ENCODE results near the gene OCA2. TPM values are rescaled to one million over a fixed set of nuclear protein-coding genes. Genes with fewer than 3 reads are reported as not detected.

Gene OCA2
- polyA plus RNA-seq, 1 donor from 2014 or later, result 0.97 TPM

DNA sequence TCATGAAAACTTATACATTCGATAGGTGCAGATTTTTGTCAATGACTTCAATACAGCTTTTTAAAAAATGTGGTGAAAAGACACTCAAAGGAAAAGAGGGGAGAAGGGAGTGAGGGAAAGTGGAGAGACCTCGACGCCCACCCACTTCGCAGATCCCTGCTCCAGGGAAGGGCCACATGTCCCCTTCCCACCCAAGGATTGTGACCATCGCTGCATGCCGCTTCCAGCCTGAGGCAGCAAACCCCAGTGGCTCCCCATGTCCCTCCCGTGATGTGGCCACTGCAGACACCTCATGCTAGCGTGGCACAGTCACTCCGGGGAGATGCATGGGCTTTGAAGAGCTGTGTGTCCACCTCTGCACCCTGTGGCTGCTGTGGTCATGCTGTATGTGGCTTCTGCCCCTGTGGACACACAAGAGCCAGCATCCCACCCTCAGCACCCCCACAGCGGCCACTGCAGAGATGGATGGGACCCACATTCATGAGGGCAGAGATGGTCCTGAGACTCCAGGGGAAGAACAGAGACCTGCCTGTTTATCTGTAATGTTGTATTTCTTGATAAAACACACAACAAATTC lies 230.2 kb downstream of the OCA2 start:
- H4K20me1 ChIP-seq (ENCODE audit: insufficient read depth), result no peaks in the 10 kb centered on the region
- TF ChIP-seq, protein P1, sequence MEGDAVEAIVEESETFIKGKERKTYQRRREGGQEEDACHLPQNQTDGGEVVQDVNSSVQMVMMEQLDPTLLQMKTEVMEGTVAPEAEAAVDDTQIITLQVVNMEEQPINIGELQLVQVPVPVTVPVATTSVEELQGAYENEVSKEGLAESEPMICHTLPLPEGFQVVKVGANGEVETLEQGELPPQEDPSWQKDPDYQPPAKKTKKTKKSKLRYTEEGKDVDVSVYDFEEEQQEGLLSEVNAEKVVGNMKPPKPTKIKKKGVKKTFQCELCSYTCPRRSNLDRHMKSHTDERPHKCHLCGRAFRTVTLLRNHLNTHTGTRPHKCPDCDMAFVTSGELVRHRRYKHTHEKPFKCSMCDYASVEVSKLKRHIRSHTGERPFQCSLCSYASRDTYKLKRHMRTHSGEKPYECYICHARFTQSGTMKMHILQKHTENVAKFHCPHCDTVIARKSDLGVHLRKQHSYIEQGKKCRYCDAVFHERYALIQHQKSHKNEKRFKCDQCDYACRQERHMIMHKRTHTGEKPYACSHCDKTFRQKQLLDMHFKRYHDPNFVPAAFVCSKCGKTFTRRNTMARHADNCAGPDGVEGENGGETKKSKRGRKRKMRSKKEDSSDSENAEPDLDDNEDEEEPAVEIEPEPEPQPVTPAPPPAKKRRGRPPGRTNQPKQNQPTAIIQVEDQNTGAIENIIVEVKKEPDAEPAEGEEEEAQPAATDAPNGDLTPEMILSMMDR (IDR thresholded peaks at IDR 0.05; ENCODE audit: poor library complexity, severe bottlenecking), result no peak
- no peak for TF ChIP-seq MXI1 (conservative IDR thresholded peaks at IDR 0.05; ENCODE audit: poor library complexity, severe bottlenecking)
- no peak overlapping the region for H2AFZ ChIP-seq (ENCODE audit: low read depth, low read length)
- no peak overlapping the region for H3K4me2 ChIP-seq (ENCODE audit: low read length)
- no peaks in the 10 kb centered on the region for H3K9me3 ChIP-seq (ENCODE audit: low read length)
- H3F3A ChIP-seq (ENCODE audit: insufficient read depth, low read length, poor library complexity, severe bottlenecking), result no peaks in the 10 kb centered on the region
- no peak overlapping the region for H3K27ac ChIP-seq (ENCODE audit: low read length)
- H3K27me3 ChIP-seq (ENCODE audit: insufficient read depth, low read depth, low read length), result no peaks in the 10 kb centered on the region
- H3K4me3 ChIP-seq (ENCODE audit: low read length), result no peak overlapping the region
- no peak overlapping the region for H3K9ac ChIP-seq (ENCODE audit: low read length)
- H3K79me2 ChIP-seq (replicated peaks; ENCODE audit: insufficient read depth, low read length), result no peaks in the 10 kb centered on the region
- no peaks in the 10 kb centered on the region for H3K36me3 ChIP-seq (ENCODE audit: insufficient read depth, low read length)
- H3K9me2 ChIP-seq (ENCODE audit: insufficient read depth, low read length), result no peaks in the 10 kb centered on the region

DNA sequence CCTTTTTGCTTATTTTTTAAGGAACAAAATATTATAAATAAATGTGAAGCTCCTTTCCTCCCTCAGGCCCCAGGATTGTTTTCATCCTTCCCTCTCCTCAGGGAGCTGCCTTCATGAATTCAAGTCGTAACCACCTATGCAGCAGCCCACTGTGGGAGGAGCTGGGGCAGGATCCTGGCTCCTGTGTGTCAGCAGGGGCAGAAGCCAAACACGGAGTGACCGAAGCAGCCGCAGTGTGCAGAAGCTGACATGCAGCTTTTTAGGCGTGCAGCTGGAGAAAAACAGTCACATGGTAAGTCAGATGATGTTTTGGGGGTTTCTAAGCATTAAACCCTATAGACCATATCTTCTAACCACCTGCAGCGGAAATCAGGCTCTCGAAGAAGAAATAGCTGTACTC lies 231.3 kb downstream of the OCA2 start:
- H3K79me2 ChIP-seq (replicated peaks; ENCODE audit: insufficient read depth, low read length), result no peaks in the 10 kb centered on the region
- no peaks in the 10 kb centered on the region for H3K9me3 ChIP-seq (ENCODE audit: low read length)
- H3K9me2 ChIP-seq (ENCODE audit: insufficient read depth, low read length), result no peaks in the 10 kb centered on the region
- no peaks in the 10 kb centered on the region for H4K20me1 ChIP-seq (ENCODE audit: insufficient read depth)
- no peak overlapping the region for H3K27ac ChIP-seq (ENCODE audit: low read length)
- TF ChIP-seq TAF1 (IDR thresholded peaks at IDR 0.05; ENCODE audit: low read depth), result no peak
- H3K4me2 ChIP-seq (ENCODE audit: low read length), result no peak overlapping the region
- H3K27me3 ChIP-seq (ENCODE audit: insufficient read depth, low read depth, low read length), result no peaks in the 10 kb centered on the region
- no peak overlapping the region for H3K9ac ChIP-seq (ENCODE audit: low read length)
- no peaks in the 10 kb centered on the region for H3F3A ChIP-seq (ENCODE audit: insufficient read depth, low read length, poor library complexity, severe bottlenecking)
- no peak overlapping the region for H3K4me3 ChIP-seq (ENCODE audit: low read length)
- H3K36me3 ChIP-seq (ENCODE audit: insufficient read depth, low read length), result no peaks in the 10 kb centered on the region
- H2AFZ ChIP-seq (ENCODE audit: low read depth, low read length), result no peak overlapping the region

GRCh38 chr15:27866505-27867165 lies 232.5 kb downstream of the OCA2 start:
- Histone ChIP-seq H3F3A (ENCODE audit: insufficient read depth, low read length, poor library complexity, severe bottlenecking) (no peaks in the 10 kb centered on the region), H3K79me2 (replicated peaks; ENCODE audit: insufficient read depth, low read length) (no peaks in the 10 kb centered on the region), H2AFZ (ENCODE audit: low read depth, low read length) (no peak overlapping the region), H3K4me2 (ENCODE audit: low read length) (no peak overlapping the region), H3K36me3 (ENCODE audit: insufficient read depth, low read length) (no peaks in the 10 kb centered on the region), H4K20me1 (ENCODE audit: insufficient read depth) (no peaks in the 10 kb centered on the region), H3K4me3 (ENCODE audit: low read length) (no peak overlapping the region), H3K9me3 (ENCODE audit: low read length) (no peaks in the 10 kb centered on the region), H3K27me3 (ENCODE audit: insufficient read depth, low read depth, low read length) (no peaks in the 10 kb centered on the region), H3K9me2 (ENCODE audit: insufficient read depth, low read length) (no peaks in the 10 kb centered on the region), H3K9ac (ENCODE audit: low read length) (no peak overlapping the region), H3K27ac (ENCODE audit: low read length) (no peak overlapping the region)
- TF ChIP-seq POLR2AphosphoS5 (IDR thresholded peaks at IDR 0.05), result no peak
- TF ChIP-seq EZH2 (IDR thresholded peaks at IDR 0.05; ENCODE audit: borderline replicate concordance, insufficient read depth, low read length, poor library complexity, severe bottlenecking), result no peak
- TF ChIP-seq RAD21 (conservative IDR thresholded peaks at IDR 0.05), result no peak
- no peak for TF ChIP-seq REST (IDR thresholded peaks at IDR 0.05; ENCODE audit: borderline replicate concordance)
- TF ChIP-seq TAF1 (IDR thresholded peaks at IDR 0.05; ENCODE audit: low read depth), result no peak
- TF ChIP-seq, protein P1 (IDR thresholded peaks at IDR 0.05; ENCODE audit: poor library complexity, severe bottlenecking), result no peak
- TF ChIP-seq MXI1 (conservative IDR thresholded peaks at IDR 0.05; ENCODE audit: poor library complexity, severe bottlenecking), result no peak

Data from neural cell (in vitro differentiated cells).